H1 (cell line): ENCODE measurements around the gene GPR45. TPM values are rescaled to one million over a fixed set of nuclear protein-coding genes. Genes with fewer than 3 reads are reported as not detected.

Source experiments
- E2F6 ChIP-seq: IDR thresholded peaks from 2 replicates; pipeline ENCODE4 v1.6.1; 2012; ENCODE audit warnings: inconsistent platforms
- POLR2A ChIP-seq, 2 experiments: IDR thresholded peaks; 1 replicate in 1 of 2; 2 replicates in 1 of 2; pipeline ENCODE4 v1.6.1; 2011; ENCODE audit warnings: low read depth in 2 of 2, low read length in 2 of 2, mild to moderate bottlenecking in 2 of 2; ENCODE audit errors: control extremely low read depth in 1 of 2
- SIN3A ChIP-seq, 2 experiments: IDR thresholded peaks in 1 of 2; conservative IDR thresholded peaks in 1 of 2; 2 replicates each; pipeline ENCODE4 v1.6.1; 2011 to 2012; ENCODE audit warnings: low read length in 2 of 2, improper control_type of control experiment in 1 of 2, low read depth in 1 of 2, mild to moderate bottlenecking in 1 of 2
- polyA plus RNA-seq, 7 experiments: library from polyadenylated mRNA; depleted of rRNA in 3 of 7; stranded (reverse) in 5 of 7; unstranded in 2 of 7; fragments of >200 nt in 5 of 7; fragments of 200-250 nt in 2 of 7; gene quantifications; 1 replicate in 5 of 7; 2 replicates in 1 of 7; 4 replicates in 1 of 7; pipeline versions ENCODE4 v1.2.1 to v1.2.3, GENCODE V29; 2011 to 2013; ENCODE audit warnings: missing spikeins in 2 of 7, mixed read lengths in 2 of 7
- total RNA-seq: library from RNA; stranded (reverse); fragmentation: NEBNext Ultra II Directional; extraction: Animal tissue kit (Norgen Biotek cat#: 25700); gene quantifications from 2 replicates; pipeline ENCODE4 v1.2.1, GENCODE V29; 2021
- TF ChIP-seq, protein P1 (sequence below): IDR thresholded peaks from 2 replicates; pipeline ENCODE4 v1.6.1; 2011; ENCODE audit warnings: low read length, improper control_type of control experiment
- TF ChIP-seq, protein P2 (sequence below), 3 experiments: IDR thresholded peaks; 1 replicate in 2 of 3; 2 replicates in 1 of 3; pipeline versions ENCODE4 v1.5.1 to v1.6.1; 2011; ENCODE audit warnings: low read length in 3 of 3, mild to moderate bottlenecking in 3 of 3, inconsistent platforms in 2 of 3, low read depth in 1 of 3, moderate library complexity in 1 of 3; ENCODE audit not compliant: insufficient read depth in 1 of 3; ENCODE audit errors: control extremely low read depth in 1 of 3

Gene GPR45
- total and polyA plus RNA-seq, 2 of the 8 experiments (the other 6 are each of a cell fraction or from before 2014, with no cell fraction given) = 0.21 TPM; not detected in 1

- TF ChIP-seq, protein P1, sequence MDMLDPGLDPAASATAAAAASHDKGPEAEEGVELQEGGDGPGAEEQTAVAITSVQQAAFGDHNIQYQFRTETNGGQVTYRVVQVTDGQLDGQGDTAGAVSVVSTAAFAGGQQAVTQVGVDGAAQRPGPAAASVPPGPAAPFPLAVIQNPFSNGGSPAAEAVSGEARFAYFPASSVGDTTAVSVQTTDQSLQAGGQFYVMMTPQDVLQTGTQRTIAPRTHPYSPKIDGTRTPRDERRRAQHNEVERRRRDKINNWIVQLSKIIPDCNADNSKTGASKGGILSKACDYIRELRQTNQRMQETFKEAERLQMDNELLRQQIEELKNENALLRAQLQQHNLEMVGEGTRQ = no peak
- no peak for TF ChIP-seq POLR2A (IDR thresholded peaks at IDR 0.05; ENCODE audit: control extremely low read depth in 1 of 2, low read depth in 2 of 2, low read length in 2 of 2)
- TF ChIP-seq, protein P2, sequence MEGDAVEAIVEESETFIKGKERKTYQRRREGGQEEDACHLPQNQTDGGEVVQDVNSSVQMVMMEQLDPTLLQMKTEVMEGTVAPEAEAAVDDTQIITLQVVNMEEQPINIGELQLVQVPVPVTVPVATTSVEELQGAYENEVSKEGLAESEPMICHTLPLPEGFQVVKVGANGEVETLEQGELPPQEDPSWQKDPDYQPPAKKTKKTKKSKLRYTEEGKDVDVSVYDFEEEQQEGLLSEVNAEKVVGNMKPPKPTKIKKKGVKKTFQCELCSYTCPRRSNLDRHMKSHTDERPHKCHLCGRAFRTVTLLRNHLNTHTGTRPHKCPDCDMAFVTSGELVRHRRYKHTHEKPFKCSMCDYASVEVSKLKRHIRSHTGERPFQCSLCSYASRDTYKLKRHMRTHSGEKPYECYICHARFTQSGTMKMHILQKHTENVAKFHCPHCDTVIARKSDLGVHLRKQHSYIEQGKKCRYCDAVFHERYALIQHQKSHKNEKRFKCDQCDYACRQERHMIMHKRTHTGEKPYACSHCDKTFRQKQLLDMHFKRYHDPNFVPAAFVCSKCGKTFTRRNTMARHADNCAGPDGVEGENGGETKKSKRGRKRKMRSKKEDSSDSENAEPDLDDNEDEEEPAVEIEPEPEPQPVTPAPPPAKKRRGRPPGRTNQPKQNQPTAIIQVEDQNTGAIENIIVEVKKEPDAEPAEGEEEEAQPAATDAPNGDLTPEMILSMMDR (IDR thresholded peaks at IDR 0.05; ENCODE audit: control extremely low read depth in 1 of 3, insufficient read depth in 1 of 3, low read depth in 1 of 3, low read length in 3 of 3) = no peak
- TF ChIP-seq SIN3A (conservative IDR thresholded peaks at IDR 0.05 in 1 of 2, IDR thresholded peaks at IDR 0.05 in 1 of 2; ENCODE audit: low read depth in 1 of 2, low read length in 2 of 2) = no peak
- TF ChIP-seq E2F6 = no peak
Observed at GRCh38 chr2:105272176-105272575, 30.6 kb downstream of the GPR45 start (continued).
